HCT116 (cell line): ENCODE data around the gene PLK5. TPM values are rescaled to one million over a fixed set of nuclear protein-coding genes. Genes with fewer than 3 reads are reported as not detected.

ENCODE experiments used
- ATAC-seq: fragments of 200-7000 bp; cut with Tn5 transposase; 2 replicates; pipeline ENCODE4 v1.9.1; 2020; ENCODE audit warnings: mild to moderate bottlenecking, moderate library complexity
- BruUV-seq: library from RNA; stranded (reverse); fragments of 400-500 nt; replicated peaks from 2 replicates; lab custom pipeline; 2021; lab: Mats Ljungman, UMichigan
- CTCF ChIA-PET: fragments of 300-600 bp; sonication (Branson Sonifier 250); formaldehyde crosslinking; loops from one replicate; lab custom pipeline; 2021; ENCODE audit warnings: antibody characterized with exemption; lab: Charles Lee
- POLR2A ChIA-PET: fragments of 300-600, 350-600 bp; sonication (Branson Sonifier 250); formaldehyde crosslinking; loops from one replicate; lab custom pipeline; 2021; ENCODE audit warnings: antibody characterized with exemption; lab: Charles Lee
- RAD21 ChIA-PET, 2 experiments: fragments of 300-600 bp; sonication (Branson Sonifier 250); formaldehyde crosslinking; loops; one replicate each; lab custom pipeline; 2023; ENCODE audit warnings: low total read pairs in 2 of 2; ENCODE audit not compliant: uncharacterized antibody in 2 of 2, unreplicated experiment in 2 of 2, low non-redundant PET in 1 of 2; lab: Charles Lee
- DNase-seq: peaks from one replicate; pipeline ENCODE4 v3.0.0-alpha.2; 2010; ENCODE audit warnings: low read depth, low spot score
- H2AFZ ChIP-seq: fragments of 200-600 bp; shearing (Covaris generic), sonication (generic); 2 replicates; pipeline ENCODE4 v1.6.1; 2017; ENCODE audit warnings: low read depth, mixed run types, mixed read lengths, antibody characterized with exemption, low read length; ENCODE audit not compliant: poor library complexity, severe bottlenecking
- H3K27ac ChIP-seq: 2 replicates; pipeline ENCODE4 v1.5.1; 2012; ENCODE audit warnings: low read depth, low read length
- H3K27me3 ChIP-seq: fragments of 200-600 bp; sonication (generic); 2 replicates; pipeline ENCODE4 v1.6.1; 2016; ENCODE audit warnings: mixed run types, low read length, mixed read lengths; ENCODE audit not compliant: insufficient read depth
- H3K36me3 ChIP-seq, 2 experiments: fragments of 200-500 bp in 1 of 2; fragments of 200-600 bp in 1 of 2; sonication (Bioruptor generic) in 1 of 2; sonication (generic) in 1 of 2; 2 replicates each; pipeline versions ENCODE4 v1.5.1 to v1.6.1; 2014 to 2016; ENCODE audit warnings: low read length in 2 of 2, inconsistent platforms in 1 of 2, mixed read lengths in 1 of 2, mixed run types in 1 of 2; ENCODE audit not compliant: insufficient read depth in 2 of 2, control insufficient read depth in 1 of 2
- H3K4me1 ChIP-seq, 2 experiments: fragments of 200-600 bp in 1 of 2; sonication (generic) in 1 of 2; 2 replicates each; pipeline versions ENCODE4 v1.5.1 to v1.6.1; 2012 to 2017; ENCODE audit warnings: low read length in 2 of 2, inconsistent platforms in 1 of 2, mild to moderate bottlenecking in 1 of 2, mixed read lengths in 1 of 2, mixed run types in 1 of 2, moderate library complexity in 1 of 2; ENCODE audit not compliant: insufficient read depth in 2 of 2, control insufficient read depth in 1 of 2
- H3K4me2 ChIP-seq: fragments of 200-600 bp; sonication (generic); 2 replicates; pipeline ENCODE4 v1.6.1; 2017; ENCODE audit warnings: mixed run types, low read length, mixed read lengths
- H3K4me3 ChIP-seq, 2 experiments: fragments of 200-600 bp in 1 of 2; sonication (generic) in 1 of 2; replicated peaks in 1 of 2; 2 replicates each; pipeline ENCODE4 v1.5.1; 2011 to 2016; ENCODE audit warnings: low read length in 2 of 2, control low read depth in 1 of 2, low read depth in 1 of 2, mild to moderate bottlenecking in 1 of 2, mixed read lengths in 1 of 2, mixed run types in 1 of 2
- H3K79me2 ChIP-seq: fragments of 200-600 bp; sonication (generic); 2 replicates; pipeline ENCODE4 v1.6.1; 2017; ENCODE audit warnings: mild to moderate bottlenecking, mixed run types, low read length, moderate library complexity, mixed read lengths; ENCODE audit not compliant: insufficient read depth
- H3K9ac ChIP-seq: fragments of 200-600 bp; sonication (generic); 2 replicates; pipeline ENCODE4 v1.6.1; 2016; ENCODE audit warnings: low read length, mixed read lengths
- H3K9me2 ChIP-seq: fragments of 200-600 bp; sonication (generic), shearing (Covaris generic); 2 replicates; pipeline ENCODE4 v1.6.1; 2017; ENCODE audit warnings: mixed run types, mild to moderate bottlenecking, moderate library complexity; ENCODE audit not compliant: insufficient read depth
- H3K9me3 ChIP-seq, 2 experiments: fragments of 200-500 bp in 1 of 2; fragments of 200-600 bp in 1 of 2; sonication (Bioruptor generic) in 1 of 2; sonication (generic) in 1 of 2; 2 replicates each; pipeline ENCODE4 v1.6.1; 2014 to 2017; ENCODE audit warnings: low read length in 2 of 2, mixed read lengths in 2 of 2, inconsistent platforms in 1 of 2, low read depth in 1 of 2, mild to moderate bottlenecking in 1 of 2, mixed run types in 1 of 2, moderate library complexity in 1 of 2; ENCODE audit not compliant: control insufficient read depth in 1 of 2, insufficient read depth in 1 of 2
- H4K20me1 ChIP-seq: fragments of 200-600 bp; sonication (generic), shearing (Covaris generic); 2 replicates; pipeline ENCODE4 v1.6.1; 2017; ENCODE audit warnings: mixed run types, mild to moderate bottlenecking, moderate library complexity; ENCODE audit not compliant: insufficient read depth
- ATF3 ChIP-seq: IDR thresholded peaks from 2 replicates; pipeline ENCODE4 v1.6.1; 2012
- EZH2 ChIP-seq: fragments of 200-600 bp; sonication (generic); IDR thresholded peaks from 2 replicates; pipeline ENCODE4 v1.6.1; 2017; ENCODE audit warnings: antibody characterized with exemption, mixed run types
- FOSL1 ChIP-seq: IDR thresholded peaks from 2 replicates; pipeline ENCODE4 v1.6.1; 2012; ENCODE audit warnings: low read depth
- POLR2A ChIP-seq: IDR thresholded peaks from 2 replicates; pipeline ENCODE4 v1.7.0; 2011; ENCODE audit warnings: borderline replicate concordance; ENCODE audit not compliant: insufficient read depth, insufficient read length; ENCODE audit errors: extremely low read depth
- SRF ChIP-seq: IDR thresholded peaks from 2 replicates; pipeline ENCODE4 v1.6.1; 2012; ENCODE audit warnings: low read depth
- ZBTB33 ChIP-seq: IDR thresholded peaks from 2 replicates; pipeline ENCODE4 v1.6.1; 2011; ENCODE audit warnings: mild to moderate bottlenecking, low read length, moderate library complexity; ENCODE audit not compliant: insufficient replicate concordance; ENCODE audit errors: extremely low read depth
- ZNF274 ChIP-seq: fragments of 200-500 bp; sonication (Bioruptor generic); IDR thresholded peaks from 2 replicates; pipeline ENCODE4 v1.6.1; 2014; ENCODE audit warnings: mild to moderate bottlenecking, low read depth, low read length, inconsistent platforms
- intact Hi-C: fragments of 100-400 bp; cut with micrococcal nuclease; formaldehyde crosslinking; loops from 2 replicates; pipeline ENCODE4 v1.10.0; 2022
- total RNA-seq: library from RNA; stranded (reverse); gene quantifications from one replicate; pipeline ENCODE4 v1.2.1, GENCODE V29; 2021; ENCODE audit not compliant: unreplicated experiment

PLK5 gene
- total RNA-seq, 1 experiment from 2014 or later: not detected

- Histone ChIP-seq H3K79me2 (peaks cover 15% of the 10 kb centered on the region; the same call in 1 of the 2 replicates), H4K20me1 (no peaks in the 10 kb centered on the region), H3K4me2 (no peak overlapping the region), H3K27me3 (no peaks in the 10 kb centered on the region), H3K4me3 (no peak overlapping the region), H3K9me2 (no peaks in the 10 kb centered on the region), H3K4me1 (peaks cover 7 to 14% of the 10 kb centered on the region in 2 experiments), H3K9ac (no peak overlapping the region), H3K27ac (no peak overlapping the region), H3K9me3 (no peaks in the 10 kb centered on the region), H2AFZ (no peak overlapping the region), H3K36me3 (peaks cover 4 to 11% of the 10 kb centered on the region in 2 experiments; a peak in 1 of 4 replicates)
- ATAC-seq (no peak), DNase-seq (no peak)
- RAD21 ChIA-PET: interaction anchor here in 1 of 2 experiments (0.6 to 0.7 kb wide), 2 partner anchors 113 to 244 kb away, joined by 3 to 6 read pairs; no protein-coding TSS in a partner anchor
- TF ChIP-seq POLR2A: no peak
- TF ChIP-seq ZBTB33: no peak
- TF ChIP-seq ATF3: no peak
- TF ChIP-seq EZH2: no peak
- no peak for TF ChIP-seq ZNF274
- TF ChIP-seq FOSL1: no peak
- no peak for TF ChIP-seq SRF
- POLR2A ChIA-PET: interaction anchor here (1.0 kb wide), 1 partner anchor 11 kb away, joined by 3 read pairs; the partner anchor contains the start of gene MBD3
- CTCF ChIA-PET: no interaction called here
- BruUV-seq: no TSS peak
- intact Hi-C loops: no loop called here
These were observed 58.3 kb downstream of the PLK5 start for GRCh38 chr19:1582201-1582600.
